ENCODE data around the gene PPARD. TPM values are rescaled to one million over a fixed set of nuclear protein-coding genes. Genes with fewer than 3 reads are reported as not detected.

Gene PPARD
- polyA plus RNA-seq, 3 donors, result 1.2 to 22.0 (median 2.4) TPM

DNA sequence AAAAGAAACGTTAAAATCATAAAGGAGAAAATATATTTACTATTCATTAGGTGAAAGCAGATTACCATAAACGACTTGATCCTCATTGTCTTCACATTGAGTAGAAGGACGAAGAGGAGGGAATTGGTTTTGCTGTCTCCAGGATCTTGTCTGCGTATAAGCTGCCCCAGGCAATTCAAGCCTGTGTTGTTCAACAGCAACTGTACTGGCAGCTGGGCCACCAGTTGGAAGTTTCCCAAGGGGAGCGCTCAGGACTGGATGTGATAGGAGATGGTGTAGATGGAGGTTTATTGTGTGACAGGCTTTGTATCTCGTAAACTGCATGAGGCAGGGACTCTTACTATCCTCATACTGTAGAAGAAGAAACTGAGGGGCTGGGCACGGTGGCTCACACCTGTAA is 105.8 kb downstream of the PPARD start:
- Histone ChIP-seq H3K36me3 (replicated peaks in 1 of 2; ENCODE audit: control insufficient read depth in 1 of 2, insufficient read depth in 2 of 2, low read length in 2 of 2) (no peaks in the 10 kb centered on the region), H3K9ac (ENCODE audit: insufficient read depth, low read length, poor library complexity, severe bottlenecking) (no peak overlapping the region), H3K27me3 (ENCODE audit: control insufficient read depth in 2 of 2, insufficient read depth in 2 of 2, low read length in 2 of 2) (peaks cover 0 to 7% of the 10 kb centered on the region in 2 donors), H3K4me1 (ENCODE audit: control insufficient read depth in 1 of 2, insufficient read depth in 2 of 2, low read length in 2 of 2) (peaks cover 14 to 19% of the 10 kb centered on the region in 2 donors), H3K4me3 (replicated peaks in 1 of 3; ENCODE audit: low read depth in 2 of 3, low read length in 3 of 3) (no peak overlapping the region), H4K20me1 (ENCODE audit: insufficient read depth, low read length) (no peaks in the 10 kb centered on the region), H3K27ac (ENCODE audit: low read depth in 1 of 2, low read length in 2 of 2) (no peak overlapping the region), H3K9me3 (replicated peaks in 1 of 2; ENCODE audit: control insufficient read depth in 1 of 2, insufficient read depth in 1 of 2, low read length in 2 of 2) (no peaks in the 10 kb centered on the region), H3K4me2 (replicated peaks; ENCODE audit: extremely low read depth, low read length, poor library complexity, severe bottlenecking) (no peak overlapping the region), H2AFZ (ENCODE audit: insufficient read depth, low read depth, low read length, poor library complexity, severe bottlenecking) (no peak overlapping the region), H3K79me2 (ENCODE audit: insufficient read depth, low read length) (peaks cover 4% of the 10 kb centered on the region)
- peaks cover 0 to 2% (median 0%) of the 10 kb centered on the region in 7 donors for H3K9me3 Mint-ChIP-seq
- 20% methylated on average over 1 of the region's 7 CpGs for WGBS (ENCODE audit: insufficient coverage)
- no peaks in the 10 kb centered on the region for H3K36me3 Mint-ChIP-seq
- peaks cover 20% of the 10 kb centered on the region for H3K4me1 Mint-ChIP-seq
- TF ChIP-seq, protein P1, sequence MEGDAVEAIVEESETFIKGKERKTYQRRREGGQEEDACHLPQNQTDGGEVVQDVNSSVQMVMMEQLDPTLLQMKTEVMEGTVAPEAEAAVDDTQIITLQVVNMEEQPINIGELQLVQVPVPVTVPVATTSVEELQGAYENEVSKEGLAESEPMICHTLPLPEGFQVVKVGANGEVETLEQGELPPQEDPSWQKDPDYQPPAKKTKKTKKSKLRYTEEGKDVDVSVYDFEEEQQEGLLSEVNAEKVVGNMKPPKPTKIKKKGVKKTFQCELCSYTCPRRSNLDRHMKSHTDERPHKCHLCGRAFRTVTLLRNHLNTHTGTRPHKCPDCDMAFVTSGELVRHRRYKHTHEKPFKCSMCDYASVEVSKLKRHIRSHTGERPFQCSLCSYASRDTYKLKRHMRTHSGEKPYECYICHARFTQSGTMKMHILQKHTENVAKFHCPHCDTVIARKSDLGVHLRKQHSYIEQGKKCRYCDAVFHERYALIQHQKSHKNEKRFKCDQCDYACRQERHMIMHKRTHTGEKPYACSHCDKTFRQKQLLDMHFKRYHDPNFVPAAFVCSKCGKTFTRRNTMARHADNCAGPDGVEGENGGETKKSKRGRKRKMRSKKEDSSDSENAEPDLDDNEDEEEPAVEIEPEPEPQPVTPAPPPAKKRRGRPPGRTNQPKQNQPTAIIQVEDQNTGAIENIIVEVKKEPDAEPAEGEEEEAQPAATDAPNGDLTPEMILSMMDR (IDR thresholded peaks at IDR 0.05), result no peak
- peaks cover 15 to 32% (median 24%) of the 10 kb centered on the region in 3 donors for H3K27me3 Mint-ChIP-seq (ENCODE audit: low read depth in 3 of 3)
- intact Hi-C loops (cut with micrococcal nuclease), result loop anchor here in 1 of 2 donors (2.0 to 5.0 kb wide), 2 partner anchors 105 to 151 kb away; partner anchors contain the start of genes DEF6 and PPARD
- no peak for DNase-seq
- peak overlapping the region in 1 of 7 donors; percentile 53 for H3K27ac Mint-ChIP-seq
- H3K4me3 Mint-ChIP-seq, result no peak overlapping the region

DNA sequence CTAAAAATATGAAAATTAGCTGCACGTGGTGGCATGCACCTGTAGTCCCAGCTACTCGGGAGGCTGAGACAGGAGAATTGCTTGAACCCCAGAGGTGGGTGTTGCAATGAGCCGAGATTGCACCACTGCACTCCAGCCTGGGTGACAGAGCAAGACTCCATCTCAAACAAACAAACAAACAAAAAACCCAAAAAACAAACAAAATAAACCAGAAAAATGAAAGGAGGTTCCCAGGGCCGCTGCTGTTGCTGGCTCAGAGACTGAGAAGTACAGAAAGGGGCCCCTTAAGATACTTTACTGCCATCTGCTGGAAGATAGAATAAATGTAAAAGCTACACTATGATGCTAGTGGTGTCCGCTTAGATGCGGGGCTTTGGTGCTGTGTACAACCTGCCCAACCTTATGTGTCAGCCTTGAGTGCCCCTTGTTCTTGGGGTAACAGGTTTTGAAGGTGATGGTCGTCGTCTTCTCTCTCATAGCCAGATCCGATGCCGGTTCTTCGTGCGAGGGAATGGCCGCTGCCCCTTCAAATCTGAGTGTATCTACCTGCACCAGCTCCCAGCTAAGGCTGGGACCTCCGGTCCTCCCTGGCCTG is 107.0 kb downstream of the PPARD start:
- peak; percentile 58 to 85 (median 70) for DNase-seq
- TF ChIP-seq, protein P1 (IDR thresholded peaks at IDR 0.05), result peak; percentile 78
- H4K20me1 ChIP-seq (ENCODE audit: insufficient read depth, low read length), result no peaks in the 10 kb centered on the region
- H3K27me3 ChIP-seq (ENCODE audit: control insufficient read depth in 2 of 2, insufficient read depth in 2 of 2, low read length in 2 of 2), result peaks cover 0 to 7% of the 10 kb centered on the region in 2 donors
- peak overlapping the region in 1 of 7 donors; percentile 75 for H3K27ac Mint-ChIP-seq
- peaks cover 26 to 31% of the 10 kb centered on the region in 2 donors for H3K4me1 ChIP-seq (ENCODE audit: control insufficient read depth in 1 of 2, insufficient read depth in 2 of 2, low read length in 2 of 2)
- H3K79me2 ChIP-seq (ENCODE audit: insufficient read depth, low read length), result peaks cover 4% of the 10 kb centered on the region
- no peak overlapping the region for H3K4me3 Mint-ChIP-seq
- intact Hi-C loops (cut with micrococcal nuclease), result loop anchor here (1.0 to 5.0 kb wide), 3 partner anchors 107 to 152 kb away; partner anchors contain the start of genes DEF6 (in 2 of the 2) and PPARD (in 1 of the 2)
- no peak overlapping the region for H2AFZ ChIP-seq (ENCODE audit: insufficient read depth, low read depth, low read length, poor library complexity, severe bottlenecking)
- no peak overlapping the region for H3K9ac ChIP-seq (ENCODE audit: insufficient read depth, low read length, poor library complexity, severe bottlenecking)
- H3K27me3 Mint-ChIP-seq (ENCODE audit: low read depth in 3 of 3), result peaks cover 15 to 32% (median 26%) of the 10 kb centered on the region in 3 donors
- H3K4me1 Mint-ChIP-seq, result peaks cover 32% of the 10 kb centered on the region
- peaks cover 0 to 2% (median 0%) of the 10 kb centered on the region in 7 donors for H3K9me3 Mint-ChIP-seq
- 35% methylated on average over 9 of the region's 14 CpGs for WGBS (ENCODE audit: insufficient coverage)
- H3K9me3 ChIP-seq (replicated peaks in 1 of 2; ENCODE audit: control insufficient read depth in 1 of 2, insufficient read depth in 1 of 2, low read length in 2 of 2), result no peaks in the 10 kb centered on the region
- no peak overlapping the region for H3K27ac ChIP-seq (ENCODE audit: low read depth in 1 of 2, low read length in 2 of 2)
- H3K4me2 ChIP-seq (replicated peaks; ENCODE audit: extremely low read depth, low read length, poor library complexity, severe bottlenecking), result no peak overlapping the region
- H3K36me3 ChIP-seq (replicated peaks in 1 of 2; ENCODE audit: control insufficient read depth in 1 of 2, insufficient read depth in 2 of 2, low read length in 2 of 2), result no peaks in the 10 kb centered on the region
- H3K36me3 Mint-ChIP-seq, result no peaks in the 10 kb centered on the region
- no peak overlapping the region for H3K4me3 ChIP-seq (replicated peaks in 1 of 3; ENCODE audit: low read depth in 2 of 3, low read length in 3 of 3)
